K562 (cell line): ENCODE results near the gene MIR17HG. TPM values are rescaled to one million over a fixed set of nuclear protein-coding genes. Genes with fewer than 3 reads are reported as not detected.

Experiments
- ATAC-seq: fragments of 200-7000 bp; cut with Tn5 transposase; 3 replicates; pipeline ENCODE4 v1.9.1; 2020; ENCODE audit warnings: moderate library complexity
- BruUV-seq: library from RNA; stranded (reverse); fragments of 400-500 nt; replicated peaks from 2 replicates; lab custom pipeline; 2021; lab: Mats Ljungman, UMichigan
- CTCF ChIA-PET: fragments of 300-600 bp; formaldehyde crosslinking; extraction: SDS; loops from one replicate; lab custom pipeline; 2021; ENCODE audit warnings: low intra/inter-chr PET ratio; lab: Yijun Ruan, JAX
- POLR2A ChIA-PET: fragments of 300-600, 350-650 bp; sonication (Branson Sonifier 250); formaldehyde crosslinking; extraction: SDS; loops from one replicate; lab custom pipeline; 2021; ENCODE audit warnings: antibody characterized with exemption, inconsistent platforms; lab: Yijun Ruan, JAX
- DNase-seq, 4 experiments: peaks; one replicate each; pipeline versions ENCODE4 v3.0.0 to v3.0.0-alpha.2; 2011 to 2018; ENCODE audit warnings: low spot score in 3 of 4, mixed read lengths in 3 of 4; ENCODE audit errors: extremely low read depth in 1 of 4
- FAIRE-seq: peaks from 2 replicates; lab custom pipeline; 2011; peaks lifted over from hg19 to GRCh38; lab: Jason Lieb, UNC
- H2AFZ ChIP-seq: 2 replicates; pipeline ENCODE4 v1.6.0; 2011; ENCODE audit warnings: low read depth, low read length, control low read depth, inconsistent platforms
- H3K27ac ChIP-seq: fragments of 200-600 bp; 3 replicates; pipeline ENCODE4 v1.8.0; 2011; ENCODE audit warnings: low read depth, mild to moderate bottlenecking, control low read depth, inconsistent platforms, low read length, moderate library complexity, mixed read lengths; ENCODE audit errors: extremely low read depth
- H3K27me3 ChIP-seq, 2 experiments: fragments of 300-600 bp in 1 of 2; 2 replicates in 1 of 2; 3 replicates in 1 of 2; pipeline versions ENCODE4 v1.6.0 to v1.8.0; 2011; ENCODE audit warnings: inconsistent platforms in 2 of 2, low read length in 2 of 2, mild to moderate bottlenecking in 1 of 2, mixed read lengths in 1 of 2, moderate library complexity in 1 of 2; ENCODE audit not compliant: control insufficient read depth in 2 of 2, insufficient read depth in 2 of 2
- H3K36me3 ChIP-seq: fragments of 300-600 bp; 3 replicates; pipeline ENCODE4 v1.8.0; 2011; ENCODE audit warnings: mild to moderate bottlenecking, low read length, inconsistent platforms; ENCODE audit not compliant: control insufficient read depth, insufficient read depth
- H3K4me1 ChIP-seq, 2 experiments: fragments of 200-600 bp in 1 of 2; replicated peaks in 1 of 2; 2 replicates in 1 of 2; 3 replicates in 1 of 2; pipeline versions ENCODE4 v1.5.1 to v1.8.0; 2011; ENCODE audit warnings: inconsistent platforms in 2 of 2, low read length in 2 of 2, mild to moderate bottlenecking in 1 of 2, mixed read lengths in 1 of 2, moderate library complexity in 1 of 2; ENCODE audit not compliant: control insufficient read depth in 2 of 2, insufficient read depth in 2 of 2
- H3K4me2 ChIP-seq: 2 replicates; pipeline ENCODE4 v1.6.1; 2011; ENCODE audit warnings: low read length, control low read depth, inconsistent platforms, mixed read lengths; ENCODE audit not compliant: insufficient read depth
- H3K4me3 ChIP-seq: fragments of 200-600 bp; sonication (generic), shearing (Covaris generic); 2 replicates; pipeline ENCODE4 v1.5.1; 2016; ENCODE audit warnings: control low read depth, inconsistent platforms
- H3K79me2 ChIP-seq: fragments of 200-600 bp; 3 replicates; pipeline ENCODE4 v1.8.0; 2011; ENCODE audit warnings: low read length, inconsistent platforms; ENCODE audit not compliant: control insufficient read depth, insufficient read depth
- H3K9ac ChIP-seq, 2 experiments: 2 replicates each; pipeline versions ENCODE4 v1.6.0 to v1.6.1; 2011; ENCODE audit warnings: low read depth in 2 of 2, low read length in 2 of 2, control low read depth in 1 of 2, inconsistent platforms in 1 of 2, mild to moderate bottlenecking in 1 of 2, mixed read lengths in 1 of 2; ENCODE audit not compliant: insufficient read depth in 1 of 2
- H3K9me1 ChIP-seq: one replicate; pipeline ENCODE4 v1.6.0; 2011; ENCODE audit warnings: inconsistent platforms, mild to moderate bottlenecking, low read length, moderate library complexity; ENCODE audit not compliant: control insufficient read depth, insufficient read depth
- H3K9me3 ChIP-seq: replicated peaks from 2 replicates; pipeline ENCODE4 v1.5.1; 2011; ENCODE audit warnings: low read depth, low read length, inconsistent platforms; ENCODE audit not compliant: control insufficient read depth, insufficient read depth
- H4K20me1 ChIP-seq: replicated peaks from 2 replicates; pipeline ENCODE4 v1.6.1; 2011; ENCODE audit warnings: low read length, inconsistent platforms, mixed read lengths; ENCODE audit not compliant: control insufficient read depth, insufficient read depth
- ARHGAP35 ChIP-seq: fragments of 450-650 bp; IDR thresholded peaks from 2 replicates; pipeline ENCODE4 v1.6.1; 2018; ENCODE audit not compliant: partially characterized antibody
- ATF3 ChIP-seq, 2 experiments: fragments of 450-650 bp in 1 of 2; sonication (generic) in 1 of 2; formaldehyde crosslinking in 1 of 2; IDR thresholded peaks in 1 of 2; conservative IDR thresholded peaks in 1 of 2; 2 replicates each; pipeline versions ENCODE4 v1.6.1 to v1.8.1; 2016 to 2023; ENCODE audit warnings: mild to moderate bottlenecking in 2 of 2, moderate library complexity in 2 of 2, inconsistent platforms in 1 of 2, missing genetic modification reagents in 1 of 2
- HES1 ChIP-seq: fragments of 450-650 bp; IDR thresholded peaks from 2 replicates; pipeline ENCODE4 v1.6.1; 2016; ENCODE audit warnings: low read depth, mild to moderate bottlenecking, moderate library complexity
- ZNF23 ChIP-seq: fragments of 250-450 bp; sonication (Bioruptor Pico); IDR thresholded peaks from 2 replicates; pipeline ENCODE4 v1.4.0; 2020; ENCODE audit warnings: mild to moderate bottlenecking
- ZNF551 ChIP-seq: fragments of 250-450 bp; sonication (Bioruptor Pico); IDR thresholded peaks from 2 replicates; pipeline ENCODE4 v1.5.0; 2021; ENCODE audit warnings: mild to moderate bottlenecking, moderate library complexity
- WGBS: fragments of 100-300 bp; shearing (Covaris generic); methylation state at CpG from one replicate; pipeline ENCODE4 v1.1.6; 2016; ENCODE audit warnings: low coverage, mixed read lengths; ENCODE audit not compliant: insufficient coverage; ENCODE audit errors: missing lambda C conversion rate; 5-methylcytosine and 5-hydroxymethylcytosine counted together
- in situ Hi-C: fragments of 300-500 bp; cut with MboI; formaldehyde crosslinking; loops from 4 replicates; pipeline ENCODE4 v1.15.0; 2018; ENCODE audit warnings: inconsistent platforms, mixed read lengths
- intact Hi-C: fragments of 100-400 bp; cut with micrococcal nuclease; formaldehyde crosslinking; loops from 2 replicates; pipeline ENCODE4 v1.14.2; 2022
- polyA plus RNA-seq, 8 experiments: library from polyadenylated mRNA; depleted of rRNA in 4 of 8; stranded (reverse) in 5 of 8; unstranded in 3 of 8; fragments of >200 nt; fragmentation: Nextera tagmentation in 2 of 8; fragmentation: Illumina TruSeq in 1 of 8; extraction: Ambion mirVana in 2 of 8; extraction: Trizol in 1 of 8; gene quantifications; 2 replicates each; pipeline versions ENCODE4 v1.2.1 to v1.2.3, GENCODE V29; 2011 to 2014; ENCODE audit warnings: inconsistent platforms in 1 of 8, missing spikeins in 1 of 8
- total RNA-seq, 7 experiments: library from RNA; depleted of rRNA in 6 of 7; stranded (reverse); fragments of >200 nt in 6 of 7; fragmentation: Illumina TruSeq in 2 of 7; extraction: Trizol in 2 of 7; gene quantifications; 2 replicates each; pipeline versions ENCODE4 v1.2.1 to v1.2.3, GENCODE V29; 2011 to 2021; ENCODE audit warnings: low replicate concordance in 1 of 7

Gene MIR17HG
- total and polyA plus RNA-seq, 9 of the 15 experiments (the other 6 are each of a cell fraction or from before 2014, with no cell fraction given): 44.2 to 218 (median 77.8) TPM

- Histone ChIP-seq H3K79me2 (peaks cover 25% of the 10 kb centered on the region), H3K9me1 (peaks cover 9% of the 10 kb centered on the region), H3K9me3 (no peaks in the 10 kb centered on the region), H3K4me3 (no peak overlapping the region), H3K27ac (peak overlapping the region; percentile 1; the same call in 2 of the 3 replicates), H4K20me1 (peaks cover 55% of the 10 kb centered on the region), H2AFZ (no peak overlapping the region), H3K27me3 (no peaks in the 10 kb centered on the region), H3K4me2 (no peak overlapping the region), H3K9ac (no peak overlapping the region), H3K36me3 (peaks cover 57% of the 10 kb centered on the region), H3K4me1 (peaks cover 0 to 7% of the 10 kb centered on the region in 2 experiments; a peak in 3 of 5 replicates)
- CTCF ChIA-PET: no interaction called here
- FAIRE-seq: no peak
- no peak for TF ChIP-seq ARHGAP35
- no peak for TF ChIP-seq HES1
- no peak for TF ChIP-seq ATF3 (IDR thresholded peaks at IDR 0.05)
- 0 out of 2 replicates have a peak, but pooled peaks have one; percentile 57 for TF ChIP-seq ATF3 (CRISPR knock-in tag; conservative IDR thresholded peaks at IDR 0.05)
- no peak for TF ChIP-seq ZNF23 (CRISPR knock-in tag)
- TF ChIP-seq ZNF551: no peak
- POLR2A ChIA-PET: interaction anchor here (0.6 to 6.5 kb wide), 31 partner anchors 7 to 433 kb away, joined by 3 to 99 read pairs (median 5); partner anchors contain the start of gene MIR17HG
- intact Hi-C loops: no loop called here
- in situ Hi-C loops: no loop called here
- WGBS: 48% methylated on average over 7 of the region's 7 CpGs
- DNase-seq: peak in 1 of 4 experiments; percentile 68
- ATAC-seq: peak; percentile 17
- no TSS peak for BruUV-seq
These were observed 10.3 kb downstream of the MIR17HG start for GRCh38 chr13:91357613-91358386.
